Measurements from ENCODE around the gene NBAS.

- TF ChIP-seq CTCF (conservative IDR thresholded peaks at IDR 0.05; ENCODE audit: low read depth, low read length) (no peak), POLR2A (IDR thresholded peaks at IDR 0.05; ENCODE audit: low read depth, low read length) (no peak), SMC3 (IDR thresholded peaks at IDR 0.05; ENCODE audit: low read depth, low read length) (no peak), RCOR1 (IDR thresholded peaks at IDR 0.05; ENCODE audit: insufficient replicate concordance, low read length) (no peak), MAFK (IDR thresholded peaks at IDR 0.05; ENCODE audit: low read depth, low read length) (no peak), RAD21 (IDR thresholded peaks at IDR 0.05; ENCODE audit: low read length) (no peak), ELK1 (IDR thresholded peaks at IDR 0.05; ENCODE audit: borderline replicate concordance, low read depth, low read length) (no peak), MAZ (IDR thresholded peaks at IDR 0.05; ENCODE audit: borderline replicate concordance, low read depth, low read length) (no peak), BHLHE40 (IDR thresholded peaks at IDR 0.05; ENCODE audit: low read depth, low read length) (no peak), USF2 (IDR thresholded peaks at IDR 0.05; ENCODE audit: low read depth, low read length) (no peak), MXI1 (IDR thresholded peaks at IDR 0.05; ENCODE audit: borderline replicate concordance, low read depth, low read length) (no peak)
Observed at GRCh38 chr2:15571729-15572128, 10.6 kb upstream of the NBAS start.

Data from IMR-90 (cell line).